GM19240 (cell line): ENCODE measurements around the gene RPS6KA4.

Source experiments
- DNase-seq: peaks from one replicate; pipeline ENCODE4 v3.0.0; 2011; ENCODE audit warnings: low spot score; ENCODE audit not compliant: insufficient read length

Gene RPS6KA4

DNA sequence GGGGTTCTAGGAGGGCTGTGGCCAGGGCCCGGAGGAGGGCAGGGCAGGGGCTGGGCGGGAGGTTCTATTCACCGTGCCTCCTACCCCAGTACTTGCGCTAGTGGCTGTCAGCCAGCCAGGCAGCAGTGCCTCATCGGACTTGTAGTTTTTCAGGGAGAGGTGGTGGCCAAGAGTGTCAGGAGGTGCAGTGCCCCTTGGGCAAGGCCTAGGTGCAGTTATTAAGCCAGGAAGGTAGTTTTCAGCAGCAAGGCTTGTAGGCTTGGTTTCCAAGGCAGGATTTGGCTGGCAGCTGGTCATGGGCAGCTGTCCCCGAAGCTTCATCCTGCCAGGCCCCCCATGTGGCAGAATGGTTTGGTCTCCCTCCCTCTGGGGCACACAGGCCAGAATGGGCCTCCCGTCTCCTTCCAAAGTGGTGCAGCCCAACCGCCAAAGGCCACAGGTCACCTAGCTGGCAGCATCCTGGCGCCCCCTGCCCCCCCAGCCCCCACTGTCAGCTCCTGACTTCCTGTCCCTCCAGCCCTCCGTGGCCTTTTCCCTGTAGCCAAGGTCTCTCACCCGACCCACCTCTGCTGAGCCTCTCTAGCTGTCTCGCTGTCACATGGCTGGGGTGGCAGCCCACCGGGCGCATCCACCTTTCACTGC, 10.5 kb upstream of the RPS6KA4 start:
- no peak for DNase-seq

DNA sequence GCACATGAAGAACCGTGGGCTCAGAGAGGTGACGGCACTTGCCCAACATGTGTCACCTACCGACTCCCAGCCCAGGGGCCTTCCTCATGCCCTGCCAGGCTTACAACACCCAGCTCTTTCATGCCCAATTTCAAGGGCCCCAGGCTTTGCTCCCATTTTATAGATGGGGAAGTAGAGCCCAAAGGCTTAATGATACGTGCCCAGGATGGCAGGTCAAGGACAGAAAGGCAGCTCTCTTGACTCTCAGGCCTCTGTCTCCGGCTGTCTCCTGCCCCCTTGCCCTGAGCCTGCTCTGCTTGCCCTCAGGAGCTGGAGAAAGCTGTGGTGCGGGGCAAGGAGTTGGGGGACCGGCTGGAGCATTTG, 10.0 kb upstream of the RPS6KA4 start:
- DNase-seq = no peak

DNA sequence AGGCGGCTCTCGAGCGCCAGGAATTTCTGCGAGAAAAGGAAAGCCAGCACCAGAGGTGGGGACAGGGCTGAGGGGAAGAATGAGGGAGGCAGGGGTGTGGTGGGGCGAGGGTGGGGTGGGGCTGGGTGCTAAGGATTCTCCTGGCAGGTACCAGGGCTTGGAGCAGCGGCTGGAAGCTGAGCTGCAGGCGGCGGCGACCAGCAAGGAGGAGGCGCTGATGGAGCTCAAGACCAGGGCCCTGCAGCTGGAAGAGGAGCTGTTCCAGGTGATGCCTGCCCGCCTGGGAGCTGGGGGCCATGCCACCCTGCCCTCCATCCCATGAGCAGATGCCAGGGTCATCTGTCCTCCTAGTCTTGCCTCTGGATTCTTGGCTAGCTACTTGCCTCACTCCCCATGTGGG, 9.6 kb upstream of the RPS6KA4 start:
- DNase-seq = no peak

DNA sequence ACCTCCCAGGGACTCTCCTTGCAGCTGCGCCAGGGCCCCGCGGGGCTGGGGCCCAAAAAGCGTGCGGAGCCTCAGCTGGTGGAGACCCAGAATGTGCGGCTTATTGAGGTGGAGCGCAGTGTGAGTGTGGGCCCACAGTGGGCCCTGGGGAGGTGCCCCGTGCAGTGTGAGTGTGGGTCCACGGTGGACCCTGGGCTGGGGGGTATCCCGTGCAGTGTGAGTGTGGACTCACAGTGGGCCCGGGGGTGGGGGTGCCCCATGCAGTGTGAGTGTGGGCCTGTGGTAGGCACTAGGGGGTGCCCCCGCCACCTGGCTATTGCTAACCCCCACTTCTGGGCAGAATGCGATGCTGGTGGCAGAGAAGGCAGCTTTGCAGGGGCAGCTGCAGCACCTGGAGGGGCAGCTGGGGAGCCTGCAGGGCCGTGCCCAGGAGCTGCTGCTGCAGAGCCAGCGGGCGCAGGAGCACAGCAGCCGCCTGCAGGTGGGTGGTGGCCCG, 7.8 kb upstream of the RPS6KA4 start:
- no peak for DNase-seq

DNA sequence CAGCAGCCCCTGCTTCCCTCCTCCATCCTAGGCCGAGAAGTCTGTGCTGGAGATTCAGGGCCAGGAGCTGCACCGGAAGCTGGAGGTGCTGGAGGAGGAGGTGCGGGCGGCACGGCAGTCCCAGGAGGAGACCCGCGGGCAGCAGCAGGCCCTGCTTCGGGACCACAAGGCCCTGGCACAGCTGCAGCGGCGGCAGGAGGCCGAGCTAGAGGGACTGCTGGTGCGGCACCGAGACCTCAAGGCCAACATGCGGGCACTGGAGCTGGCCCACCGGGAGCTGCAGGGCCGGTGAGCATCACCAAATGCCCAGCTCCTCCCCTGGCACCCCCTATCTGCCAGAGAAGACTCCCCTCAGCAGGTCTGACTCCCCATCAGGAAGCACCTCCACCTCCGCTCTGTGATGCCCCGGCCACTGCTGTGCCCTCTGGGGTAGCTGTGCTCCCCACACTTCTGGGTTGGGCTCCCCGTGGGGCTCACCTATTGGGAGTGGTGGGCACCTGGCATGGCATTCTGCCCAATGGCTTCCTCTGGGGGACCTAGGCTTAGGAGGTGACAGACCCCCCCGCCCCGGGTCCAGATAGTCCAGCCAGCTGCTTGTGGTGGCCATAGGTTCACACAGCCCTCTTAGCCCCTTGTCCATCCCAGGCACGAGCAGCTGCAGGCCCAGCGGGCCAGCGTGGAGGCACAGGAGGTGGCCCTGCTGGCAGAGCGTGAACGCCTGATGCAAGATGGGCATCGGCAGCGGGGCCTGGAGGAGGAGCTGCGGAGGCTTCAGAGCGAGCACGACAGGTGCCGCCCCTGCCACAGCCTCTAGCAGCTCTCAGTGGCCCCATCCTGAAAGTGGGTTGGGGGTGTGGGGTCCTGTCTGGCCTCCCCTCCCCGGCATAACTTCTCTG, 6.6 kb upstream of the RPS6KA4 start:
- no peak for DNase-seq

DNA sequence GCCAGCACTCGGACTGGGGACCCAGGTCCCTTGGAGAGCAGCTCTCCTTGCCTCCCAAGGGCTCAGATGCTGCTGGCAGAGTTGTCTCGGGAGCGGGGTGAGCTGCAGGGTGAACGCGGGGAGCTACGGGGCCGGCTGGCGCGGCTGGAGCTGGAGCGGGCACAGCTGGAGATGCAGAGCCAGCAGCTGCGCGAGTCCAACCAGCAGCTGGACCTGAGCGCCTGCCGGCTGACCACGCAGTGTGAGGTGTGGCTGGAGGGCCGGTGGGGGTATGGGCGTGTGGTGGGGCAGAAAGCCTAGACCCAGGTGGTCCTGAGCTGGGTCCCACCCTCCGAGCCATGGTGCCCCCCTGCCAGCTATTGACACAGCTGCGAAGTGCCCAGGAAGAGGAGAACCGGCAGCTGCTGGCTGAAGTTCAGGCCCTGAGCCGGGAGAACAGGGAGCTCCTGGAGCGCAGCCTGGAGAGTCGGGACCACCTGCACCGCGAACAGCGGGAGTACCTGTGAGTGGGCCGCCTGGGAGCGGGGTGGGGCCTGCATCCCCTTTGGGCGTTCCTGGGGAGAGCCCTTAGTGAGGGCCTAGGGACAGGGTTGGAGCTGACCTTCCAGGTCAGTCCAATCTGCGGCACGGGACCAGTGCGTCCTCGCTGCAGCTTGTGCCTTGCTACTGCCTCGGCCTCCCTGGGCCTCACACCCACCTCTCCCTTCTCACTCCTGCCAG, 5.8 kb upstream of the RPS6KA4 start:
- DNase-seq = no peak

DNA sequence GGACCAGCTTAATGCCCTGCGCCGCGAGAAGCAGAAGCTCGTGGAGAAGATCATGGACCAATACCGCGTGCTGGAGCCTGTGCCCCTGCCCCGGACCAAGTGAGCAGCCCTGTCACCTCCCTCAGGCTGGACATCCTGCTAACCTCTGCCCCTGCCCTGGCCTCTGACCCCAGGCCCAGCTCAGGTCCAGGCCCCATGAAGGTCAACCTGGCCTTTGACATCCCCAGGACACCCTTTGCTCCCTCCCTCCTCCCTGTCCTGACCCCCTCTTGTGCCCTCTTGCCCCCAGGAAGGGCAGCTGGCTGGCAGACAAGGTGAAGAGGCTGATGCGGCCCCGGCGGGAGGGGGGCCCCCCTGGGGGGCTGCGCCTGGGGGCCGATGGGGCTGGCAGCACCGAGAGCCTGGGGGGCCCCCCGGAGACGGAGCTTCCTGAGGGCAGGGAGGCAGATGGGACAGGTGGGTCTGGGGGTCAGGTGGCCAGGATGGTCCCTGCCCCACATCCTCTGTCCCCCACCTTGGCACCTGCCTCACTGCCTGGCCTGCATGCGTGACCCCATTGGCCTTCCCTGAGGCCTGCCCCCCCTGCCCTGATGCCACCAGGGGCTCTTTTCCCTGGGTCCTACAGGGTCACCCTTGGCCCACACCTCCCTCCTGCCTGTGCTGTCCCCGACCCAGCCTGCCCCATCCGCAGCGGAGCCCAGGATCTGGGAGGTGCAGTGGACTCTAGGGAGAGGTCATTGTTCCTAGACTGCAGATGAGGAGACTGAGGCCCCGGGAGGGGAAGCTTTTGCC, 5.1 kb upstream of the RPS6KA4 start:
- DNase-seq = no peak

DNA sequence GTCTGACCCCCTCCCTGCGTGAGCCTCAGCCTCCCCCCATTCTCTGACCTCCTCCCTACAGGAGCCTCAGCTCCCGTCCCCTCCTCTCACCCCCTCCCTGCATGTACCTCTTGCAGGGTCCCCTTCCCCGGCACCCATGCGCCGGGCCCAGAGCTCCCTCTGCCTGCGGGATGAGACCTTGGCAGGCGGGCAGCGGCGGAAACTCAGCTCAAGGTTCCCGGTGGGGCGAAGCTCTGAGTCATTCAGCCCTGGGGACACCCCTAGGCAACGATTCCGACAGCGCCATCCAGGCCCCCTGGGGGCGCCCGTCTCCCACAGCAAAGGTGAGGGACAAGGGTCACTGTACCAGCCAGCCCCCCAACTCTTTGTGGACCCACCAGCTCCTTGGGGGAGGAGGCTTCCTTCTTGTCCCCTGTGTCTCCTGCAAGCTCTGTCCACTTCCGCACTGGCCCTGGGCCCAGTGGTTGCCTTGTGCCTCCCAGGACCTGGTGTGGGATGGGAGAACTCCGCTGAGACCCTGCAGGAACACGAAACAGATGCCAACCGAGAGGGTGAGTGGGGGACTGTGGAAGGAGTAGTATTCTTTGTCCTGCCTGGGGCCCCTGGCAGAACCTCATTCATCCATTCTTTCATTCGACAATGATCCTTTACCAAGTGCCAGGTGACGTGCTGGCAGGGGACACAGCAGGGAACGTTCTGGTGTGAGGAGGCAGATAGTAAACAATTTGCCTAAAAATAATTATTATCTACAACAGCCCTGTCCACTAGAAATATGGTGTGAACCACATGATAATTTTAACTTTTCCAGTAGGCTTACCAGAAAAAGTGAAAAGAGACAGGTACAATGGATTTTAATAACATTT, 3.7 kb upstream of the RPS6KA4 start:
- no peak for DNase-seq

DNA sequence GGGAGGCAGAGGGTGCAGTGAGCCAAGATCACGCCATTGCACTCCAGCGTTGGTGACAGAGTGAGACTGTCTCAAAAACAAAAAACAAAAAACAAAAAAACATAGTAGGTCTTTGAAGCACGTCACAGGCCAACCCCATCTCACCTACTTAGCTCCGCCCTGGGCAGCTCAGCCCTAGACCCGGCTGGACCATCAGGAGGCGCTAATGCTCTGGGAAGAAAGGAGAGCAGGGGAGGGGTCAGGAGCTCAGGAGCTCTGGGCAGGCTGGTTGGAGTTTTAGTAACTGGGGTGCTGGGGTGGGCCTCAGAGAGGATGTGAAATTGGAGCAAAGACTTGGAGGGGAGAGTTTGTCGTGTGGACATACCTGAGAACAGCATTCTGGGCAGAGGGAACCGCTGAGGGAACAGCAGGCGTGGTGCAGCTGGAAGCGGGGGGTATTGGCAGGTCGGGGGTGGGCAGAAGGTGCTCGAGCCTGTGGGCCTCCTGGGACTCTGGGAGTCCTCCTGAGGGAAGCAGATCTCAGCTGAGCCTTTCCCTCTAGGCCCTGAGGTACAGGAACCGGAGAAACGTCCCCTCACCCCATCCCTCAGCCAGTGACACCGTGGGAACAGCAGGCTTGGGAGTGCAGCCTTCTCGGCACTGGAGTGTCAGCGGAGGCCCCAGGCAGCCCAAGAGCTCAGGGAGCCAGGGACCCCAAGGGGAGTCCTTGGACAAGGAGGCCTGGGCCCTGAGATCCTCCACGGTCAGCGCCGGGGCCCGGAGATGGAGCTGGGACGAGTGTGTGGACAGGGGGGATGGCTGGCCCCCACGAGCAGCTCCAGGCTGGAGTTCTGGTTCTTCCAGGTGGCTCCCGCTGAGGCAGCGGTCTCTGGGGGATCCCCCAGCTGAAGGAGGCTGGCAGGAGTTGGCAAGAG, 2.2 kb upstream of the RPS6KA4 start:
- no peak for DNase-seq

DNA sequence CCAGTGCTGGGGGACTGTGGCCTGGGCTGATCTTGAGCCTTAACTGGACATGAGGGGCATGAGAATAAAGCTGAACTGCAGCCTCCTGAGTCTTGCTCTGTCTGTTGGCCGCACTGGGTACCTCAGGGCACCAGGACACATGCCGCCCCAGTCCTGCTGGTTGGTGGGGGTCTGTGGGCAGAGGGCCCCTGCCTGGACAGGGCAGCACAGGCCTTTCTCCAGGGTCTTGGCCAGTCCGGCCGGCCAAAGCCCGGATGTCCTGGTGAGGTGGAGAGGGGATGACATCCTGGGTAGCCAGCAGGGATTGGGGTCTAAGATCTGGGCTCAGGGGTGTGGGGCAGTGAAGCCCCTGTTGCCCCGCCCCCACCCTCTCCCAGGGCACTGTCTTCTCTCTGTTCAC, 1.5 kb upstream of the RPS6KA4 start:
- DNase-seq = no peak

DNA sequence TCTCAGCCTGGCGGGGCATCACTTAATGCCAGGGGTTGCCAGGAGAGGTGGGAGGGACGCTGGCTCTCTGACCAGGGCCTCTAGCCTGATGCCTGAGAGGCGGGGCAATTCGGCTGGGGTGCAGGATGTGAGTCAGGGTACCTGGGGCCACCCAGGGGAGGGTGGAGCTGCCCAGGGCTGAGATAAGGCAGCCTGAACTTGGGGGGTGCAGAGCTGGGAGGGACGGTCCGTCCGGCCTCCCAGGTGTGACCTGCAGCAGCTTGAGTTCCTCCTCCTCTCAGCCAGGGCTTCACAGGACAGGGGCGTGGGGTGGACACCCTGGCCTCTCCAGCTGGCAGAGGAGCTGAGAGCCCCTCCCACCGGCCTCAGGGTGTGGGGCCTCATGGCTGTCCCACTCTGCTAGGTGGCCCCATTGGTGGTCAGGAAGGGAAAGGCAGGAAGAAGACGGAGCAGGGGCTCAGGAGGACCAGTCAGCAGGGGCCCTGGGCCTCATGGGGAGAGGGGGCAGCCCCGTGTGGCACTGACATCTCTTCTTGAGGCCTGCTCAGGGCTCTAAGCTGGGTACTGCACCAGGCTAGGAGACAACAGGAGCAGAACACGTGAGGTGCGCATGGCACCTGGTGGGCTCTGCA, 942 bp upstream of the RPS6KA4 start:
- DNase-seq = no peak

DNA sequence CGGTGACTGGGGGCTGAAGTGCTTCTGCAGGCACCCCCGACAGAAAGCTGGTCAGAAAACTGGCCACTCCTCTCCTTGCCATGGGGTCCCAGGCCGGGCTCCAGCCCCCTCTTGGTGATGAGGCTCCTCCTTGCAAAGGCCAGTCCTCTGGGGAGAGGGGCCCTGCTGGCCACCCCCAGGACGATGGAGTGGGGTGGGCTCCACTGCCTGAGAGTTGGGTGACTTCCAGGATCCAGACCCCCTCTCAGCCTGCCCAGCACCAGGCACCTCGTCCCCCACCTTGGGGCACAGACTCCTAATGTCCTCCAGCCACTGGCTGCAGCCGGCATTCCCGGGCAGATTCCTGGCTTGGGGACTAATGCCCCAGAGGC, 441 bp upstream of the RPS6KA4 start:
- no peak for DNase-seq

DNA sequence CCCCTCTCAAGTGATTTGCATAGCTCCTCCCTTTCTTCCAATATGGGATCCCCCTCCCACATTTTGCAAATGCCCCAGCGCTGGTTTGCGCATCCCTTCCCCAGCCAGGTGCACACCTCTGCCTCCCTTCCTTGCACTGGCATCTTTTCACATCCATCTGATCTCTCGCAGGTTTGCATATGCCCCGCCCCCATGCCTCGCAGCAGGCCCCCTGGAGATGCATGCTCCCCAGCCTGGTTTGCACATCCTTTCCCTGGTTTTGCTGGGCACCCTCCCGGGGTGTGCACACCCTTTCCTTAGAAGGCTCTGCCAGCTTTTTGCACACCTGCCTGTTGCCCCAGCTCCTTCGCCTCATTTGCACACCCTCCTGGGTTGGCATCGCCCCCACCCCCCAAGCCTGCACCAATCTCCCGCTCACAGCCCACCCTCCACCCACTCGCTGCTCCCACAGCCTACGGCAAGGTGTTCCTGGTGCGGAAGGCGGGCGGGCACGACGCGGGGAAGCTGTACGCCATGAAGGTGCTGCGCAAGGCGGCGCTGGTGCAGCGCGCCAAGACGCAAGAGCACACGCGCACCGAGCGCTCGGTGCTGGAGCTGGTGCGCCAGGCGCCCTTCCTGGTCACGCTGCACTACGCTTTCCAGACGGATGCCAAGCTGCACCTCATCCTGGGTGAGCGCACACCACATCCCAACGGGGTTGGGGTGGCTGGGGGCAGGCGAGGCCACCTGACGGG, 917 bp downstream of the RPS6KA4 start:
- DNase-seq = no peak

DNA sequence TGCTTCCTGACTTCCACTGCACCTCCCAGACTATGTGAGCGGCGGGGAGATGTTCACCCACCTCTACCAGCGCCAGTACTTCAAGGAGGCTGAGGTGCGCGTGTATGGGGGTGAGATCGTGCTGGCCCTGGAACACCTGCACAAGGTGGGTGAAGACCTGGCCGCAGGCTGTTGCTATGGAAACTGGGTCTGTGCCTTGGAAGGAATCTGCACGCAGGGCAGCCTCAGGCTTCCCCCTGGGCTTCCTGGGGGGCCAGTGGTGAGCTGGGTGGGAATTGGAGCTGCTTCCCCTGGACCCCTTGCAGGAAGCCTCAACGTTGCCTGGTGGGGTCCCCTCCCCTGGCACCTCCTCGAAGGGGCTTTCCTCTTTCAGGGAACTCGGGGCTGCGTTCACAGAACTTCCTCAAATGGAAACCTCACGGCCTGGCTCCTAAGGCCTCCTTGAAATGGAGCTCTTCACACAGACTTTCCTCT, 1.5 kb downstream of the RPS6KA4 start:
- DNase-seq = no peak

DNA sequence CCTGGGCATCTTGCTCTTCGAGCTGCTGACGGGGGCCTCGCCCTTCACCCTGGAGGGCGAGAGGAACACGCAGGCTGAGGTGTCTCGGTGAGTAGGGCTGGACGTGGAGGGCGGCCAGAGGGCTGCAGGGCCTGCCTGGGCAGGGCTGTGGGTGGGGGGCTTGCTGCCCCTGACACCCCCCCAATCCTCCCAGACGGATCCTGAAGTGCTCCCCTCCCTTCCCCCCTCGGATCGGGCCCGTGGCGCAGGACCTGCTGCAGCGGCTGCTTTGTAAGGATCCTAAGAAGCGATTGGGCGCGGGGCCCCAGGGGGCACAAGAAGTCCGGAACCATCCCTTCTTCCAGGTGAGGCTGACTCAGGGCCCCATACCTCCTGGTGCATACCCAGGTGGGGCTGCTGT, 2.7 kb downstream of the RPS6KA4 start:
- no peak for DNase-seq

DNA sequence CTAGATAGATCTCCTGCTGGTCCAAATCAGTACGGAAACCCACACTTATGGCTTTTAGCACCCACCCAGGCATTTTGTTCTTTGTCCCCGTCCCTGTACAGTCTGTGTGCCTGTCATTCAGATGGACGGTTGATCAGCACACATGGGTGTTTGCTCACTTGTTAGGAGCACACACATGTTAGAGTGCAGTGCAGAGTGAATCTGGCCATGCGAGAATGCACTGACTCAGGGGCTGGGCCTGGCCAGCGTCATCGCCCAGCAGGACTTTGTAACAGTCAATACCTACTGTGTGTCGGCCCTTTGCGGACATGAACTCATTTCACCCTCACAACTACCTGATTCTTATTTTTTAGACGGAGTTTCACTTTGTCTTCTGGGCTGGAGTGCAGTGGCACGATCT, 3.4 kb downstream of the RPS6KA4 start:
- no peak for DNase-seq

DNA sequence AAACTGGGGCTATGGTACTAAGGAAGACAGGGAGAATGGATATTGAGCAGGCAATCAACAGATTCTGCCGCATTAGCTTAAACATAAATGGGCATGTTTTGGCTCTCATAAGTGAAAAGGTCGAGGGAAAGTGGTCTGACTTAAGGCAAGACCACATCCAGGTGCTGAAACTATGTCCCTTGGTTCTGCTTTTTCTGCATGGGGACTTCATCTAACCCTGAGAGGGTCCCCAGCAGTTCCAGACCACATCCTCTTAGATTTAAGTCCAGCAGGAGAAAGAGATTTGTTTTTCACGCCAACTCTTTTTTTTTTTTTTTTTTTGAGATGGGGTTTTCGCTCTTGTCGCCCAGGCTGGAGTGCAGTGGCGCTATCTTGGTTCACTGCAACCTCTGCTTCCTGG, 5.5 kb downstream of the RPS6KA4 start:
- no peak for DNase-seq

DNA sequence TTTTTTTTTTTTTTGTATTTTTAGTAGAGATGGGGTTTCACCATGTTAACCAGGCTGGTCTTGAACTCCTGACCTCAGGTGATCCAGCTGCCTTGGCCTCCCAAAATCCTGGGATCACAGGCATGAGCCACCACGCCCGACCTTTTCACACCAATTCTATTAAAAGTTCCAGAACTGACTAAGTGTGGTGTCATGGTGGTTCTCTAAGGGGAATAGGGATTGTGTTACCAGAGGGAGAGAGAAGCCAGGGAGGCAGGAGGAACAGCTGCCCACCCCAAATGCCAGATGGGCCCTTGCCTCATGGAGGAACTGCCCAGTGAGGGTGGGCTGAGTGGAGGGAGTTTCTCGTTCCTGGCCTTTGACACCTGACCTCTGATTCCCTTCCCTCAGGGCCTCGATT, 5.9 kb downstream of the RPS6KA4 start:
- no peak for DNase-seq
